HG02973 (cell line): Measurements from ENCODE around the gene BOLA1.
"Not testable (repeated sequence)": the region's sequence is repeated elsewhere in the genome, so short reads cannot be mapped to it uniquely, and the experiment has no call there.

ENCODE experiments used
- ATAC-seq: cut with Tn5 transposase; IDR thresholded peaks from one replicate; pipeline ENCODE4 v1.9.1; 2021; ENCODE audit warnings: moderate library complexity; ENCODE audit not compliant: unreplicated experiment

BOLA1 gene

GRCh38 chr1:149927563-149928400 lies 28.4 kb downstream of the BOLA1 start, which contains the start of gene SF3B4:
SF3B4 (minus strand) TSS chr1:149927803; CDS start chr1:149927759, 44 bp downstream.
- ATAC-seq, result peak; percentile 85

- no peak for ATAC-seq
Observed at GRCh38 chr1:149928401-149928724, 29.0 kb downstream of the BOLA1 start.

- no peak for ATAC-seq
Observed at GRCh38 chr1:149929856-149930255, 30.5 kb downstream of the BOLA1 start.

- no peak for ATAC-seq
Observed at GRCh38 chr1:149931212-149931790, 31.9 kb downstream of the BOLA1 start.

- no peak for ATAC-seq
Observed at GRCh38 chr1:149932474-149932873, 33.1 kb downstream of the BOLA1 start.

GRCh38 chr1:149933208-149933607 lies 33.8 kb downstream of the BOLA1 start:
- no peak for ATAC-seq

- no peak for ATAC-seq
Observed at GRCh38 chr1:149934356-149934755, 35.0 kb downstream of the BOLA1 start.

- no peak for ATAC-seq
Observed at GRCh38 chr1:149936170-149936991, 37.0 kb downstream of the BOLA1 start, which contains the start of gene MTMR11. MTMR11 (minus strand) TSS chr1:149936879; CDS start chr1:149936647, 232 bp downstream.

- no peak for ATAC-seq
Observed at GRCh38 chr1:149936992-149937705, 37.8 kb downstream of the BOLA1 start.

- no peak for ATAC-seq
Observed at GRCh38 chr1:149937759-149938158, 38.4 kb downstream of the BOLA1 start.

- not testable (repeated sequence) for ATAC-seq
Observed at GRCh38 chr1:149938668-149939003, 39.3 kb downstream of the BOLA1 start.

GRCh38 chr1:149940427-149940826 lies 41.1 kb downstream of the BOLA1 start:
- no peak for ATAC-seq

- ATAC-seq, result no peak
Observed at GRCh38 chr1:149942207-149942606, 42.8 kb downstream of the BOLA1 start.

- ATAC-seq, result no peak
Observed at GRCh38 chr1:149942885-149943284, 43.5 kb downstream of the BOLA1 start.

GRCh38 chr1:149945206-149945605 lies 45.8 kb downstream of the BOLA1 start:
- no peak for ATAC-seq

GRCh38 chr1:149949911-149950310 lies 50.5 kb downstream of the BOLA1 start:
- ATAC-seq, result no peak
